ENCODE measurements around the gene SH2D1A. TPM values are rescaled to one million over a fixed set of nuclear protein-coding genes. Genes with fewer than 3 reads are reported as not detected.
A peak's percentile ranks its signal among the peaks of the same experiment; 100 is the strongest.

The SH2D1A gene
- total and polyA plus RNA-seq, 2 of the 4 experiments (the other 2 are of a cell fraction) = not detected

DNA sequence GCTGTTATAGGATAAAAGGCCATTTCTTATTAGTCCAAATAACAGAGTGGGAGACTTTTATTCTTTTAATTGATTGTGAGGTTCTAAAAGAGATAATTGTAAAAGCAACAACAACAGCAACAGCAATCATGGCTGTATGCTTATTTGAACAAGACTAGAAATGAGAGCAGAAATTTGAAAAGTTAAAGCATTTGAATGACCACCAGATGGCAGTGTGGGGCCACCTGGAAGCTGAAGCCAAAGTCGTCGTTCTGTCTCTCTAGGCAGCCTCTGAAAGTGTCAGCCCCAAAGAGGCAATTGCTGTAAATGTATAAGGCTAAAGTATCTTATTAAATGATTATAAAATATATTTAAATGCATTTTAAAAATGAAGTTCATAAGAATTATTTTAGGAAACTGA is 42.2 kb downstream of the SH2D1A start:
- peak; percentile 72 for ATAC-seq (ENCODE audit: low read depth)
- TF ChIP-seq MXI1 (IDR thresholded peaks at IDR 0.05; ENCODE audit: borderline replicate concordance, low read depth, low read length) = no peak
- TF ChIP-seq, protein P1, sequence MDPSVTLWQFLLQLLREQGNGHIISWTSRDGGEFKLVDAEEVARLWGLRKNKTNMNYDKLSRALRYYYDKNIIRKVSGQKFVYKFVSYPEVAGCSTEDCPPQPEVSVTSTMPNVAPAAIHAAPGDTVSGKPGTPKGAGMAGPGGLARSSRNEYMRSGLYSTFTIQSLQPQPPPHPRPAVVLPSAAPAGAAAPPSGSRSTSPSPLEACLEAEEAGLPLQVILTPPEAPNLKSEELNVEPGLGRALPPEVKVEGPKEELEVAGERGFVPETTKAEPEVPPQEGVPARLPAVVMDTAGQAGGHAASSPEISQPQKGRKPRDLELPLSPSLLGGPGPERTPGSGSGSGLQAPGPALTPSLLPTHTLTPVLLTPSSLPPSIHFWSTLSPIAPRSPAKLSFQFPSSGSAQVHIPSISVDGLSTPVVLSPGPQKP (IDR thresholded peaks at IDR 0.05; ENCODE audit: borderline replicate concordance, low read depth, low read length) = no peak
- TF ChIP-seq RFX5 (IDR thresholded peaks at IDR 0.05; ENCODE audit: low read depth, low read length) = no peak
- TF ChIP-seq FOS (IDR thresholded peaks at IDR 0.05; ENCODE audit: low read depth, low read length) = no peak
- TF ChIP-seq USF2 (IDR thresholded peaks at IDR 0.05; ENCODE audit: low read depth, low read length) = no peak
- TF ChIP-seq RAD21 (IDR thresholded peaks at IDR 0.05; ENCODE audit: low read length) = peak; percentile 56
- TF ChIP-seq SMC3 (IDR thresholded peaks at IDR 0.05; ENCODE audit: low read depth, low read length) = peak; percentile 43; the same call in 1 of the 2 replicates
- no peak for TF ChIP-seq MAFK (IDR thresholded peaks at IDR 0.05; ENCODE audit: low read depth, low read length)
- no peak for TF ChIP-seq NFE2L2 (IDR thresholded peaks at IDR 0.05; ENCODE audit: low read depth, low read length)
- TF ChIP-seq RCOR1 (IDR thresholded peaks at IDR 0.05; ENCODE audit: insufficient replicate concordance, low read length) = no peak
- TF ChIP-seq, protein P2, sequence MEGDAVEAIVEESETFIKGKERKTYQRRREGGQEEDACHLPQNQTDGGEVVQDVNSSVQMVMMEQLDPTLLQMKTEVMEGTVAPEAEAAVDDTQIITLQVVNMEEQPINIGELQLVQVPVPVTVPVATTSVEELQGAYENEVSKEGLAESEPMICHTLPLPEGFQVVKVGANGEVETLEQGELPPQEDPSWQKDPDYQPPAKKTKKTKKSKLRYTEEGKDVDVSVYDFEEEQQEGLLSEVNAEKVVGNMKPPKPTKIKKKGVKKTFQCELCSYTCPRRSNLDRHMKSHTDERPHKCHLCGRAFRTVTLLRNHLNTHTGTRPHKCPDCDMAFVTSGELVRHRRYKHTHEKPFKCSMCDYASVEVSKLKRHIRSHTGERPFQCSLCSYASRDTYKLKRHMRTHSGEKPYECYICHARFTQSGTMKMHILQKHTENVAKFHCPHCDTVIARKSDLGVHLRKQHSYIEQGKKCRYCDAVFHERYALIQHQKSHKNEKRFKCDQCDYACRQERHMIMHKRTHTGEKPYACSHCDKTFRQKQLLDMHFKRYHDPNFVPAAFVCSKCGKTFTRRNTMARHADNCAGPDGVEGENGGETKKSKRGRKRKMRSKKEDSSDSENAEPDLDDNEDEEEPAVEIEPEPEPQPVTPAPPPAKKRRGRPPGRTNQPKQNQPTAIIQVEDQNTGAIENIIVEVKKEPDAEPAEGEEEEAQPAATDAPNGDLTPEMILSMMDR (conservative IDR thresholded peaks at IDR 0.05; ENCODE audit: low read depth, low read length) = peak; percentile 63
- no peak for TF ChIP-seq MAZ (IDR thresholded peaks at IDR 0.05; ENCODE audit: borderline replicate concordance, low read depth, low read length)
- no peak for TF ChIP-seq POLR2A (IDR thresholded peaks at IDR 0.05; ENCODE audit: low read depth, low read length)
- no peaks in the 10 kb centered on the region for H3K4me1 ChIP-seq (ENCODE audit: control insufficient read depth, insufficient read depth, low read length)
- no peak overlapping the region for H2BK5ac ChIP-seq (ENCODE audit: low read depth, low read length, poor library complexity, severe bottlenecking)
- H3K4ac ChIP-seq (ENCODE audit: low read depth, low read length) = no peak overlapping the region
- H3K27ac ChIP-seq (ENCODE audit: insufficient read depth, low read length) = no peak overlapping the region
- no peak overlapping the region for H3K56ac ChIP-seq (ENCODE audit: extremely low read depth, insufficient read depth, low read length)
- H2BK20ac ChIP-seq (ENCODE audit: low read depth, low read length) = no peak overlapping the region
- H2AK9ac ChIP-seq (replicated peaks; ENCODE audit: low read depth, low read length, poor library complexity) = no peak overlapping the region
- no peak overlapping the region for H4K91ac ChIP-seq (ENCODE audit: insufficient read depth, low read depth, low read length)
- CTCF ChIA-PET = no interaction called here
- dilution Hi-C loops (cut with HindIII; ENCODE audit: low sequenced_read_pairs, unreplicated experiment) = no loop called here
- no peak overlapping the region for H4K5ac ChIP-seq (ENCODE audit: low read depth, low read length)
- no peak overlapping the region for H4K8ac ChIP-seq (ENCODE audit: low read depth in 2 of 2, low read length in 2 of 2)
- no peak overlapping the region for H3K4me2 ChIP-seq (ENCODE audit: low read depth, low read length)
- no peak overlapping the region for H3K4me3 ChIP-seq (ENCODE audit: insufficient read depth, low read depth, low read length)
- BruUV-seq (replicated peaks) = no TSS peak
- no peak overlapping the region for H3K23ac ChIP-seq (ENCODE audit: low read depth, low read length)
- intact Hi-C loops (cut with micrococcal nuclease) = no loop called here
- WGBS, 2 experiments (ENCODE audit: extremely low coverage in 2 of 2, insufficient read length in 1 of 2) = no CpG with 5 or more reads among the region's 2 CpGs
- peak; percentile 49 for DNase-seq
- H3K9me1 ChIP-seq (ENCODE audit: insufficient read depth, low read length) = no peaks in the 10 kb centered on the region
- H3K9ac ChIP-seq (ENCODE audit: low read depth, low read length) = no peak overlapping the region
- no peak overlapping the region for H3K14ac ChIP-seq (replicated peaks; ENCODE audit: low read depth, low read length)
- H3K18ac ChIP-seq (ENCODE audit: low read depth, low read length) = no peak overlapping the region
- no peak overlapping the region for H2BK120ac ChIP-seq (ENCODE audit: low read depth, low read length)
- H3K36me3 ChIP-seq (ENCODE audit: control insufficient read depth, insufficient read depth, low read length) = no peaks in the 10 kb centered on the region
- no peak overlapping the region for H2AFZ ChIP-seq (replicated peaks; ENCODE audit: low read length, poor library complexity)
- H2AK5ac ChIP-seq (ENCODE audit: low read depth, low read length) = no peak overlapping the region
- H3K9me3 ChIP-seq (ENCODE audit: control insufficient read depth, insufficient read depth, low read length) = no peaks in the 10 kb centered on the region
- in situ Hi-C loops (cut with MboI; ENCODE audit: low sequenced_read_pairs) = no loop called here
- H2BK15ac ChIP-seq (ENCODE audit: low read depth, low read length) = no peak overlapping the region
- no peaks in the 10 kb centered on the region for H3K79me1 ChIP-seq (ENCODE audit: low read depth in 1 of 2, low read length in 2 of 2)
- POLR2A ChIA-PET (ENCODE audit: unreplicated experiment) = no interaction called here
- no peaks in the 10 kb centered on the region for H3K27me3 ChIP-seq (ENCODE audit: control insufficient read depth, insufficient read depth, low read length)
- no peaks in the 10 kb centered on the region for H4K20me1 ChIP-seq (ENCODE audit: insufficient read depth, low read length)
